Esophagus squamous epithelium (tissue), 4 donors: ENCODE results near the gene MPEG1.

ENCODE experiments used
- CTCF ChIP-seq, 6 experiments: fragments of 450-650 bp in 4 of 6; fragments of 200-600 bp in 2 of 6; sonication (generic) in 2 of 6; IDR thresholded peaks; one replicate each; pipeline ENCODE4 v1.5.1; 2016 to 2019; ENCODE audit warnings: antibody characterized with exemption in 6 of 6, mild to moderate bottlenecking in 4 of 6, moderate library complexity in 4 of 6
- POLR2A ChIP-seq, 4 donors: fragments of 450-650 bp; IDR thresholded peaks; one replicate each; pipeline ENCODE4 v1.6.1; 2017; ENCODE audit warnings: antibody characterized with exemption in 4 of 4, mild to moderate bottlenecking in 4 of 4, moderate library complexity in 3 of 4

GRCh38 chr11:59199546-59200422 lies 12.9 kb downstream of the MPEG1 start:
- TF ChIP-seq CTCF (IDR thresholded peaks at IDR 0.05): no peak
- no peak for TF ChIP-seq POLR2A (IDR thresholded peaks at IDR 0.05)
